ENCODE data around the gene CFAP20DC.
"Not testable (repeated sequence)": the region's sequence is repeated elsewhere in the genome, so short reads cannot be mapped to it uniquely, and the experiment has no call there.

CFAP20DC gene

DNA sequence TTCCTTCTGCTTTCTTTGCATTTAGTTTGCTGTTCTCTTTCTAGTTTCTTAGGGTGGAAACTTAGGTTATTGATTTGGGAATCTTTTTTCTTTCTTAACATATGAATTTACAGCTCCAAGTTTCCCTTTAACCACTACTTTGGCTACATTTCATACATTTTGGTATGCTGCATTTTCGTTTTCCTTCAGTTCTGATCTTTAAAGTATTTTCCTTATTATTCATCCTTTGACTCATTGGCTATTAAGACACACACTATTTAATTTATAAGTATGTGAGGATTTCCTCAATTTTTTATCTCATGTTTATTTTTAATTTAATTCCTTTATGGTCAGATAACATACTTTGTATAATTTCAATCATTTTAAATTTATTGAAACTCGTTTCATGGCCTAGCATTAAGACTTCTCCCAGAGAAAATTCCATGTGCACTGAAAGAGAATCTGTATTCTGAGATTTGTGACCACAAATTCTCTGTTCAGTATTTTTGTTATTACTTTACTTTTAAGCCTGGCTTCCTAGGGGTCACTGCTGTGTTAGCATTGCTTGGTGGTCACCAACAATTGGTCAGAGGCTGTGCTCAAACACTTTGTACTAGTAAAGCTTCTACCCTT lies 87.7 kb downstream of the CFAP20DC start:
- DNase-seq: no peak

DNA sequence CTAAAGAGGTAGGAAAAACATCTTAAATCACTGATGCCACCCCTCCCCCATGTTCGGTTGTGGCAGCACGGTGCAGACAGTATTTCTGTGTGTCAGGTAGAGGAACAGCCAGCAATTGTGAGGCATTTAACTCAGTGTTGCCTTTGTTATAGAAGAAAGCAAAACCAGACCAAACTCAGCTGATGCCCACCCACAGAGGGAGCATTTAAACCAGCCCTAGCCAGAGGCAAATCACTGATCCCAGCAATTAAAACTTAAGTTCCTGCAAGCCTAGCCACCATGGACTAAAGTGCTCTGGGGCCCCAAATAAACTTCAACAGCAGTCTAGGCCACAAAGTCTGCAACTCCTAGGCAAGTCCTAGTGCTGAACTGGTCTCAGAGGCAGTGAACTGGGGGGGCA lies 94.5 kb downstream of the CFAP20DC start:
- no peak for DNase-seq

DNA sequence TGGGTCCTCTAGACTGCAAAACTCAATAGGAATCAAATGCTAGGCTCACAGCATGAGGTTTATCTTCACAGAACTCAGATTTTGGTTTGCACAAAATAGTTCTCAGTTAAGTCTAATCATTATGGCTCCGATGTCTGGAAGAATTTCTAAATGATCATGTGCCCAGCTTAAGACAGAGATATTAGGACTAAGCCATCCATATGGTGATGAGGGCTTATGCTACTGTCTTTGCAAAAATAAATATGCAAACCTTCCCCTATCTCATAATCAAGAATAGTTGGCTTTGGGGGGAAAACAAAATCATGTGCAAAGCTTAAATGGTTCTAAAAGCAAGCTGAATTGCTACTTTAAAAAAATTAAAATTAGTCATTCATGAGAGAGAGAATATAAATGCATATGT lies 96.5 kb downstream of the CFAP20DC start:
- no peak for DNase-seq

DNA sequence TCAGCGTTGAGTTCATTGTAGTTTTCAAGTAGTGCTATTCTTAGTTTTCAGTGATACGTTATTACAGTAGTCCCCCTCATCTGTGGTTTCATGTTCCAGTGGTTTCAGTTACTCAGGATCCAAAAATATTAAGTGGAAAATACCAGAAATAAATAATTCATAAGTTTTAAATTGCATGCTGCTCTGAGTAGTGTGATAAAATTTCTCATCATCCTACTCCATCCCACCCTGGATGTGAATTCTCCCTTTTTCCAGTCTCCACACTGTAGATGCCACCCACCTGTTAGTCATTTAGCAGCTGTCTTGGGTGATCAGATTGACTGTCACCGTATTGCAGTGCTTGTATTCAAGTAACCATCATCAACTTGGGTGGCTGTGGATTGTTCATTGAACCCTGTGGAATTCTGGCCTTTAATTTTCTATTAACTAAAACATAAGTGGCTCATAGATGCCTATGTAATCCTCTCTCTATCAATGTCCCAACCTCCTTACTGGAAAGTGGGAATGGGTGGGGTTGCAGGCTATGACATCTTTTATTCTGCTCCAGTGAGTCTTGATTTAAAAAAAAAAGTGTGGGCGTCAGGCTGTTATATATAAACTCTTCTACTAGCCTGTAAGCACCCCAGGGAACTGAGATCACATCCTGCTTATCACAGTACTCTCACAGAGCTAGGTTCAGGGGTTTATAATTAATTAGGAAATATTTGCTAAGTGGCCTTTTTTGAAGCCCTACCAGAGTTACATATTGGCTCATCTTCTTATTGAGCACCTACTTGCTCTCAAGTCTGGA lies 97.5 kb downstream of the CFAP20DC start:
- DNase-seq: no peak

DNA sequence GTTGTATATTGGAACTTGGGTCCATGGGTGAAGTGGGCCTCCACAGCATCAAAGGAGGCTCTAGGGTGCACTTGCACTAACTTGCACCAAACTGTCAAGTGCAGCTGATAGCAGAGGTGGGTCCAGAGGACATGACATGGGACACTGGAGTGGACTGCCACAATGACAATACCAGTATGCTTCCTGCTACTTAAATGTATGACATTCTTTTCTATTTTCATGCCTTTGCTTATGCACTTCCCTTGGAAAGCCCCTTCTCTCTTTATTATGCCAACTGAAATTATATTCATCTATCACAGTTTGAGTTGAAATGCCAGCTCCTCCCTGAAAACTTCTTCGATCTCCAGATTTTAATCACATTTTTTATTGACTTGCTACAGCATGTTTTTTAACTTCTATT lies 101.8 kb downstream of the CFAP20DC start:
- DNase-seq: no peak

DNA sequence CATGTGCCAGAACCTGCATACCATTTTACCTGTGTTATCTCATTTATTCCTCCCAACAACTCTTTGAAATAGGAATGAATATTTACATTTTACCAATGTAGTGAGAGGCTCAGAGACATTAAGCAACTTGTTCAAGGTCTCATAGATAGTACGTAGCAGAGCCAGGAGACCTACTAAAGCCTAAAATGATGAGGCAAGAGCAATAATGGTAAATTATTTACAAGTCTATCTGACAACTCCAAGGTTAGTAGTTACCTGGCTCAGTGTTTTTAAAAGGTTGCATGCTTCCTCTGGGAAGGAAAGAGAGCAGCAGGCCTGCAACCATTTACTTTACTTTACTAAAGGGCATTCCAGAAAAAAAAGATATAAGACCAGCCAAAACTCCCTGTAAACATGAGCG lies 103.0 kb downstream of the CFAP20DC start:
- DNase-seq: no peak

DNA sequence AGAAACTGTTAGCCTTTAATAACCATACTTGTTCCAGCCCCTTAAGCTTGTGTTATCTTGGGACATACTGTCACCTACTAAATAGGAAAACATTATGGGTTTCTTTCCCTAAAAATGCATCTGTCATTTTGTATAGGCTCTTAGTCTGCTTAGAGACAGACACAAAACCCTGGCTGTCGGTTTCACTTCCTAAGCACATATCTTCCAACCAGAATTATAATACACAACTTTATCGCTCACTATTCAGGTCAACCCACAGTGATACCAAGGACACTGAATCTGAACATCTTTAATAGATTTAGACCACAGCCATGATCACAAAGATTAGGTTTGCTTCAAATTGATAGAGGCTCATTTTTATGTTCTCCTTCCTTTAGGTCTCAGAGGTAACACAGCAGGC lies 111.8 kb downstream of the CFAP20DC start:
- DNase-seq: no peak

DNA sequence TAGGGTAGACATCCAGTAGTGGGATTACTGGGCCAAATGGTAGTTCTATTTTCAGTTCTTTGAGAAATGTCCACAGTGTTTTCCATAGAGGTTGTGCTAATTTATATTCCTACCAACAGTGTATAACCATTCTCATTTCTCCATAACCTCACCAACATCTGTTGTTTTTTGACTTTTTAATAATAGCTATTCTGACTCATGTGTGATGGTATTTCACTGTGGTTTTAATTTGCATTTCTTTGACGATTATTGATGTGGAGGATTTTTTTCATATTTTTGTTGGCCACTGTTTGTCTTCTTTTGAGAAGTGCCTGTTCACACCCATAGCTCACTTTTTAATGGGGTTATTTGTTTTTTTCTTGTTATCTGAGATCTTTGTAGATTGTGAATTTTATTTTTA lies 125.2 kb downstream of the CFAP20DC start:
- no peak for DNase-seq

DNA sequence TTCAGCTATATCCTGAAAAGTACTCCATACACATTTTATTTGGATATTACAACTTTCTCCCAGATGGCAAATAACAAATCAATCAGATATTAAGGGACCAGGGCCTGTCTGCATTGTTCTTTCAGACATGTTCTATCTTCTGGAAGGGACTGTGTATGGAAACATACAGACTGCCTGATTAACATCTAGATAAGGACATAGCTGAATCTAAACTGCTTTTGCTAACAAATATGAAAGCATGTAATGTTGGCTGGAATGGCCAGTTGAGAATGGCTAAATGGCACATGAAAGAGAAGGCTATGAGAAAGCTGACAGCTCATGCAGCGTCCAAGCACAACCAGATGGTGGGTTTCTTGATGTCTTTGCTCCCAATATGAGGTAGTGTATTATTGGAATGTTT lies 149.4 kb downstream of the CFAP20DC start:
- DNase-seq: no peak

DNA sequence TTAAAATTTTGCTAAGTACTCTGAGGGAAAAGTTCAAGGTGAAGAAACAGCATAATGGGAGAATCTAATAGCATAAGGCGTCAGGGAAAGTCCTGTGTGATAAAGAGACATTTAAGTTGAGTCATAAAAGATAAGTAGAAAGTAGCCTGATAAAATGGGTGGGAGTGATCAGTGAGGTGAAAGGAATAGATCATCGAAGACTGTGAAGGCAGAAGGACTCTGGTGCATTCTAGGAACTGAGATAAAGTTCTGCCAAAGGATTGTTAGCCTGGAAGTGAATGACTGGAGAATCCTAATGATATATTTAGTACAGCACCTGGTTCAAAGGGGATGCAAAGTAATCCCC lies 149.9 kb downstream of the CFAP20DC start:
- DNase-seq: no peak

DNA sequence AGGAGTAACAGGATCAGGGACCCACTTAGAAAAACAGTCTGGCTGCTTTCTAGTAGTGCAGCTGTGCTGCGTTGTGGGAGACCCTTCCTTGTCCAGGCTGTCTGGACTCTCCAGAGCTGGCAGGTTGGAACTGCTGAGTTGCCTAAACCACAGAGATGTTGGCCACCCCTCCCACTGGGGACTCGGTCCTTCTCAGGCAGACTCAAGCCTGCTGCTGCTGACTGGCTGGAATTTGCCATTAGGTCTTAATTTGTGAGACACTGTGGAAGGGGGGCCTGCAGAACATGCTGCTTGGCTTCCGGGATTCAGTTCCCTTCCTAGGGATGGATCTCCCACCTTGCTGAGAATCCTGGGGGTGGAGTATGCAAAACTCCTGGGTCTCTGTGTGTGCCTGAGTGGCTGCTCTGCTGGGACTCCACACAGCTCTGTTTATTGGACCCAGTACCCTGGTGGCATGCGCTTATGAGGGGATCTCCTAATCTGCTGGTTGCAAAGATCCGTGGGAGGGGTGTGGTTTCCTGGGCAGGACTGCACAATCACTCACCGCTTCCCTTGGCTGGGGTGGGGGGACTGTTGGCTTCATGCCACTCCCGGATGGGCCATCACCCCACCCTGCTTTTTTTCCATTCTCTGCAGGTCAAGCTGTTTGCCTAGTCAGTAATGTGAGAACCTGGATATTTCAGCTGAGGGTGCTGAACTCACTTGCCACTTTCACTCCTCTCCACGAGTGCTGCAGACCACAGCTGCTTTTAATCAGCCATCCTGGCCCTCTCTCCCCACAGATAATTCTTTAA lies 150.5 kb downstream of the CFAP20DC start:
- no peak for DNase-seq

DNA sequence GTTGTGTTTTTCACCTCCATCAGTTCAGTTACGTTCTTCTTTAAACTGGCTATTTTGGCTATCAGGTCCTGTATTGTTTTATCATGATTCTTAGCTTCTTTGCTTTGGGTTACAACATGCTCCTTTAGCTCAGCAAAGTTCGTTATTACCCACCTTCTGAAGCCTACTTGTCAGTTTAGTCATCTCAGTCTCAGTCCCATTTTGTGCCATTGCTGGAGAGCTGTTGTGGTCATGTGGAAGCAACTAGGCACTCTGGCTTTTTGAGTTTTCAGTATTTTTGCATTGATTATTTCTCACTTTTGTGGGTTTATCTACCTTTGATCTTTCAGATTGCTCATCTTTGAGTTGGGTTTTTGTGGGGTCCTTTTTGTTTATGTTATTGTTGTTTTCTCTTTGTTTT lies 151.3 kb downstream of the CFAP20DC start:
- no peak for DNase-seq

DNA sequence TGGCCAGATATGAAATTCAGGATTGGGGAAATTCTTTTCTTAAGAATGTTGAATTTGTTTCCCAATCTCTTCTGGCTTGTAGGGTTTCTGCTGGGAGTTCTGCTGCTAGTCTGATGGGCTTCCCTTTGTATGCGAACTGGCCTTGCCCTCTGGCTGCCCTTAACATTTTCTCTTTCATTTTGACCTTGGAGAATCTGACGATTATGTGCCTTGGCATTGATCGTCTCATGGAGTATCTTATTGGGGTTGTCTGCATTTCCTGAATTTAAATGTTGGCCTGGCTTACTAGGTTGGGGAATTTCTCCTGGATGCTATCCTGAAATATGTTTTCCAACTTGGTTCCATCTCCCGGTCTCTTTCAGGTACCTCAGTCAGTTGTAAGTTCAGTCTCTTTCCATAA lies 152.2 kb downstream of the CFAP20DC start:
- DNase-seq: no peak

DNA sequence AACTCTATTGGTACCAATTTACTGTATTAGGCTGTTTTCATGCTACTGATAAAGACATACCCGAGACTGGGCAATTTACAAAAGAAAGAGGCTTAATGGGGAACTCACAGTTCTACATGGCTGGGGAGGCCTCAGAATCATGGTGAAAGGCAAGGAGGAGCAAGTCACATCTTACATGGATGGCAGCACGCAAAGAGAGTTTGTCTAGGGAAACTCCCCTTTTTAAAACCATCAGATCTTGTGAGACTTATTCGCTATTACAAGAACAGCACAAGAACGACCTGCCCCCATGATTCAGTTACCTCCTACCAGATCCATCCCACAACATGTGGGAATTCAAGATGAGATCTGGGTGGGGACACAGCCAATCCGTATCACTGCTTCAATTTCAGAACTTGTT lies 154.1 kb downstream of the CFAP20DC start:
- DNase-seq: not testable (repeated sequence)

DNA sequence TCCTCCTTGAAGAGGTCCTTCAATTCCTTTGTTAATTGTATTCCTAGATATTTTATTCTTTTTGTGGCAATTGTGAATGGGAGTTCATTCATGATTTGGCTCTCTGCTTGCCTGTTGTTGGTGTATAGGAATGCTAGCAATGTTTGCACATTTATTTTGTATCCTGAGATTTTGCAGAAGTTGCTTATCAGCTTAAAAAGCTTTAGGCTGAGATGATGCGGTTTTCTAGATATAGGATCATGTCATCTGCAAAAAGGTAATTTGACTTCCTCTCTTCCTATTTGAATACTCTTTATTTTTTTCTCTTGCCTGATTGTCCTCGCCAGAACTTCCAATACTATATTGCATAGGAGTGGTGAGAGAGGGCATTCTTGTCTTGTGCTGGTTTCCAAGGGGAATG lies 157.3 kb downstream of the CFAP20DC start:
- not testable (repeated sequence) for DNase-seq

DNA sequence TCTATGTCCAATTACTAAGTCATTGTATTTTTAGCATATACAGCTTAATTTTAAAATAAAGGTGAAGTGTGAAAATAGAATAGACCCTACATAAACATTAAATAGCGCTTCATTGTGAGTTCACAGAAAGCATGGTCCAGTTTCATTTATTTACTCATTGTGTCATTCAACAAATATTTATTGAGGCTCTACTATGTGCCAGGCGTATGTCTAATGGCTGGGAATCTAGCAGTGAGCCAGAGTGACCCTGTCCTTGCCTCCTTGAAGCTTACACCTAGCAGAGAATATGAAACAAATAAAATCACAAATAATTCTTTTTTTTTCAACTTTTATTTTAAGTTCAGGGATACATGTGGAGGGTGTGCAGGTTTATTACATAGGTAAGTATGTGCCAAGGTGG lies 161.7 kb downstream of the CFAP20DC start:
- DNase-seq: no peak

DNA sequence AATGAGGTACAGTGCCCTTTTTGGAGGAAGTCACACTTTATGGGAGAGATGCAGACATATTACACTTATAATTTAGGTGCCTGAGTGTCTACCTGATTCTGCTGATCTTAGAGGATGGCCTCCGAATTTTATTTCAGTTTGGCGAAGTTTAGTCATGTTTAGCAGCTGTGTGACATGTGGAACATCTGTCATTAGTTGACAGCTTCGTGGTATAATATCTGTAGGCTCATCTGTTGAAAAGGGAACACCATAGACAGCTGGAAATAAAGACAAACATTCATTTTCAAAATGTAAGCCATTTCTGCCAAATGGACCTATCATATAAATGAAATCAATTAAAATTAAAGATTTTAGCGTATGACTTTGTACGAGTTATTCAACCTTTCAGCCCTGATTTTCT lies 165.4 kb downstream of the CFAP20DC start:
- no peak for DNase-seq

DNA sequence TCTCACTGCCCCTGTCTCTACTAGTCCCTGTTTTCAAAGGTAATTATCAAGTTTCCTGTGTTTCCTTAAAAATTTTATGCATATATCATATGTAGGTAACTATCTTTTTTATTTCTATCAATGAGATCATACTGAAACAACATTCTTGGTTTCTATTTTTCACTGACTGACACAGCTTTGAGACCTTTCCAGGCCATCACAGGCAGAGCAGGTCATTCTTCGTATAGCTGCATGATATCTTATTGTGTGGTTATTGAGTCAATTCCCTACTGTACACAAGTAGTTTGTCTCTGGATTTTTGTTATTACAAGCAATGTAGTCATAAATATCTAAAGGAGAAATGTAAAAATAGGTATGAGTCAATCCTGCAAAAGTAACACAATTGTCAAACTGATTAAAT lies 169.6 kb downstream of the CFAP20DC start:
- DNase-seq: no peak

DNA sequence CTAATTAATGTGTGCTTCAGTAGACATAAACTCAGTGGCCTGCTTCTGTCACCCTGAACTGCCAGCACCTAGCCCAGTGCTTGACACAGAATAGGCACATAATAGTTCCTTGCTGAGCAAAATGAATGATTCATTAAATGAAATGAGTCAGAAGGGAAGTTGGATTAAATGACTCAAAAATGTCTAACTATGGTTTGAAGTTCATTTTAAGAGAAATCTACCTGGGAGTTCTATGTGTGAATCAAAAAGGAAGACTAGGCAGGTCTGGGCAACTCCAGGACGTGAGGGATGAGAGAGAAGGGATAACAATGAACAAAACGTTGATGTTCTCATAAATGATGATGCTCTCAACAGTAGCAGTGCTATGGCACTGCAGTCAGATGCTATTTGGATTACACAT lies 175.0 kb downstream of the CFAP20DC start:
- no peak for DNase-seq

DNA sequence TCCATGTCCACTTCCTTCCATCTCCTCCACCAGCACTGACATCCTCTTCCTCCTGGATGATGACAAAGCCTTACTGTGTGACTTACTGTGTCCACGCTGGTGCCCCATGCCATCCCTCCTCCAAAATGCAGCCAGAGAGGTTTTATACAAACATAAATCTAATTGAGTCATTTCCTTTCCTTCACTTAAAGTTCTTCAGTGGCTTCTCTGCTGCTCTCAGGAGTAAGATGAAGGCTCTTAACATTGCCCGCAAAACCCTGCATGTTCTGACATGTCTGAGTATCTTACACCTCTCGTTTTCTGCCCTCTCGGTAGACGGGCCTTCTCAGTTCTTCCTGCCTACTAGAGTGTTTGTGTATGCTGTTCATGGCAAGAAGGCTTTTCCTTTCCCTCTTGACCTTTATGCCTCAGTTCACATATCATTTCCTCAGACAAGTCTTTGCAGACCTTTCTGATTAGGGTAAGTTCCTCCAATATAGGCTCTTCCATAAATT lies 175.5 kb downstream of the CFAP20DC start:
- DNase-seq: no peak

DNA sequence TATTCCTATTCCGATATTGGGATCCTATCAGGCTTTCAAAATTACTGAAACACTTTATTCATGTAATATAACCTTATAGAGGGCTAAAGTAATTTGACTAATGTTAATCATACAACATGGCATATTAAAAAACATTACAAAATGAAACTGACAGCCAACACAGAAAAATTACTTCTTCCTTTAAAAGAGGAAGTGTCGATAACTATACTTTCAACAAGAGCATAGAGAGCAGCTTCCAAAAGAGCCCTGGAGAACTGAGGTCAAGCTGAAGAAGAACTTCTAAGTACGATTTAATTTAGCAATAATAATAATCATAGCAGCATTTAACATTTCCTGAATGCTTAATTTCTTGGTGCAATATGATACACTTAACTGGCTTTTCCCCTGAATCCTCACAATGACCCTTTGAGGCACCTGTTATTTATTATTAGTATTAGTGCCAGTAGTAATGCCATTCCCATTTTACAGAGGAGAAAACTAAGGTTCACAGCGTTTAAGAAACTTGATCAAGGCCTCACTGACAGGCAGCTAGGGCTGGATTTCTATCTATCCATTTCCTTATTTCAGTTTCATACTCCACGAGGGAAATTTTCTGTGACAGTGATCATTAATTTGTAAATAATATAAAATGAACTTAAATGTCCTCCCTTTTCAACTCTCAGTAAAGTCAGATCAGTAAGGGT lies 181.6 kb downstream of the CFAP20DC start:
- DNase-seq: no peak

DNA sequence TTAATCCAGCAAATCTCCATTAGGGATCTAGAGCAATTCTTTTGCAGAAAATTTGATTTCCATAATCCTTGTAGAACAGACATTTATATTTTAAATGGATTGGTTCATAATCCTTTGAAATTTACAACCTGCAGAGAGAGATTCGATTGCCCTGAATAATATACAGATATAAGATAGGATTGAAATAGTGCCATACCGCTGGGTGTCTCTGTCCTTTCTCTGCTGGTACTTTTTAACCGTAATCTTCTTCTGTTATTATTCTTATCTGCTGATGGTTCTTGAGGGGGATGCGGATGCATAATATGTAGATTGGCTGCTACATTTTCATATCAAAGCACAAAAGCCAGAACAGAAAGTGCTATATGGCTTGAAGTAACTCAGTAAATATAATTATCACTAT lies 182.2 kb downstream of the CFAP20DC start:
- no peak for DNase-seq

DNA sequence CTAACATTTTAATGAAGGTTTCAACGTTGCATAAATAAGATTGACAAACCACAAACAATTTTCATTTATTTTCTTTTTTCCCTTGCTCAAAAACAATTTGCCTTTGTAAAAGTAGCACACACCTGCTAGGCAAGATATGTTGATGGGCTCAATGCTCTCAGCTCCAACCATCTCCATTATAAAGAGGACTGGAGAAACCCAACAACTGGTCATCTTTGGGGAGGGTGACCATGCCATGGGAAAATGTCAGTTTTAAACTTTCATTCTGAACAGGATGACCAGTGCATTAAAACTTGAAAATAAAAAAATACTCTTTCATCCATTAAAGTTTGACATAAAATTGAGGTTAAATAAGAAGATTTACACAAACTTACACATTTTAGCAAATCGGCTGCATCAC lies 183.7 kb downstream of the CFAP20DC start:
- DNase-seq: no peak

All from amniotic stem cell (primary cell).